Measurements from ENCODE around the gene BABAM2. TPM values are rescaled to one million over a fixed set of nuclear protein-coding genes. Genes with fewer than 3 reads are reported as not detected.

BABAM2 gene
- total RNA-seq, 1 donor from 2014 or later: 37.1 TPM

- no peak for DNase-seq (ENCODE audit: low spot score, unreplicated experiment)
- no peaks in the 10 kb centered on the region for H3K27me3 Mint-ChIP-seq
- peaks cover 18% of the 10 kb centered on the region for H3K4me1 Mint-ChIP-seq (ENCODE audit: low read depth)
- TF ChIP-seq, protein P1, sequence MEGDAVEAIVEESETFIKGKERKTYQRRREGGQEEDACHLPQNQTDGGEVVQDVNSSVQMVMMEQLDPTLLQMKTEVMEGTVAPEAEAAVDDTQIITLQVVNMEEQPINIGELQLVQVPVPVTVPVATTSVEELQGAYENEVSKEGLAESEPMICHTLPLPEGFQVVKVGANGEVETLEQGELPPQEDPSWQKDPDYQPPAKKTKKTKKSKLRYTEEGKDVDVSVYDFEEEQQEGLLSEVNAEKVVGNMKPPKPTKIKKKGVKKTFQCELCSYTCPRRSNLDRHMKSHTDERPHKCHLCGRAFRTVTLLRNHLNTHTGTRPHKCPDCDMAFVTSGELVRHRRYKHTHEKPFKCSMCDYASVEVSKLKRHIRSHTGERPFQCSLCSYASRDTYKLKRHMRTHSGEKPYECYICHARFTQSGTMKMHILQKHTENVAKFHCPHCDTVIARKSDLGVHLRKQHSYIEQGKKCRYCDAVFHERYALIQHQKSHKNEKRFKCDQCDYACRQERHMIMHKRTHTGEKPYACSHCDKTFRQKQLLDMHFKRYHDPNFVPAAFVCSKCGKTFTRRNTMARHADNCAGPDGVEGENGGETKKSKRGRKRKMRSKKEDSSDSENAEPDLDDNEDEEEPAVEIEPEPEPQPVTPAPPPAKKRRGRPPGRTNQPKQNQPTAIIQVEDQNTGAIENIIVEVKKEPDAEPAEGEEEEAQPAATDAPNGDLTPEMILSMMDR (IDR thresholded peaks at IDR 0.05; ENCODE audit: unreplicated experiment): no peak
- H3K36me3 Mint-ChIP-seq (ENCODE audit: insufficient read depth): peaks cover 7% of the 10 kb centered on the region
- no peak overlapping the region for H3K4me3 Mint-ChIP-seq (ENCODE audit: low read depth)
- no peak overlapping the region for H3K27ac Mint-ChIP-seq
- H3K9me3 Mint-ChIP-seq (ENCODE audit: low read depth): no peaks in the 10 kb centered on the region
These were observed 348.7 kb downstream of the BABAM2 start for GRCh38 chr2:28239207-28239606.

DNA sequence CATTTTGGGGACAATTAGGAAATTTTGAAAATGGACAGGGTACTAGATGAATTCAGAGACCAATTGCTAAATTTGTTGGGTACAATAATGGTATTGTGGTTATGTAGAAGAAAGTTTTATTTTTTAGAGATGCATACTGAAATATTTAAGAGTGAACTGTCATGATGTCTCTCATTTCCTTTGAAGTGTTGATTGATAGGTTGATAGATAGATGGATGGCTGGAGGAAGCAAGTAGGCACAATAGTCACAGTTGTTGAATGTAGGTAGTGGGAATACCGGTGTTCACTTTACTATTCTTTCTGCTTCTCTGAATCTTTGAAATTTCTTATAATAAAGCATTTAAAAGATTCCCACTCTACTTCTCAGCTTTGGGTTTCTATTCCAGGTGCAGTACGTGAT is 350.4 kb downstream of the BABAM2 start:
- Mint-ChIP-seq H3K27me3 (no peaks in the 10 kb centered on the region), H3K4me3 (ENCODE audit: low read depth) (no peak overlapping the region), H3K36me3 (ENCODE audit: insufficient read depth) (peaks cover 7% of the 10 kb centered on the region), H3K4me1 (ENCODE audit: low read depth) (peaks cover 17% of the 10 kb centered on the region), H3K9me3 (ENCODE audit: low read depth) (no peaks in the 10 kb centered on the region), H3K27ac (no peak overlapping the region)
- no peak for DNase-seq (ENCODE audit: low spot score, unreplicated experiment)
- TF ChIP-seq, protein P1 (IDR thresholded peaks at IDR 0.05; ENCODE audit: unreplicated experiment): no peak

DNA sequence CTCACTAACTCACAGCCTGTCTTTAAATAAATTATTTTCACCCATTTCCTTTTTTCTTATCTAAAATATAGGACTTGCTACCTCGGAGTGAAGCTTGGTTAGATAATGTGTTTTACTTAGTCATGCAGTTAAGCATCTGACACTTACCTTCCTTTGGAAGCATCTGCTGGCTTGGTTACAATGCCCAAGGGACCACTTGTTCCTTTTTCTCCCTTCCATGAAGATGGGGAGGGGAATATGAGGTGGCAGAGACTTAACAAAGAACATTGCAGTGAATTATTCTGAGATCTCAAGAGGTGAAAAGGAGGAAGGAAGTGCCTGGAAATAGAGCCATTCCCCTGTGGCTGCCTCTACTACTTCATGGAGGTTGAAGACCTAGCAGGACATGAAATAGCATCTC is 356.8 kb downstream of the BABAM2 start:
- Mint-ChIP-seq H3K36me3 (ENCODE audit: insufficient read depth) (no peaks in the 10 kb centered on the region), H3K9me3 (ENCODE audit: low read depth) (no peaks in the 10 kb centered on the region), H3K27ac (no peak overlapping the region), H3K4me3 (ENCODE audit: low read depth) (no peak overlapping the region), H3K4me1 (ENCODE audit: low read depth) (peaks cover 8% of the 10 kb centered on the region), H3K27me3 (no peaks in the 10 kb centered on the region)
- no peak for DNase-seq (ENCODE audit: low spot score, unreplicated experiment)
- TF ChIP-seq, protein P1 (IDR thresholded peaks at IDR 0.05; ENCODE audit: unreplicated experiment): no peak

- Mint-ChIP-seq H3K27ac (no peak overlapping the region), H3K36me3 (ENCODE audit: insufficient read depth) (no peaks in the 10 kb centered on the region), H3K4me3 (ENCODE audit: low read depth) (no peak overlapping the region), H3K4me1 (ENCODE audit: low read depth) (peaks cover 12% of the 10 kb centered on the region), H3K27me3 (no peaks in the 10 kb centered on the region), H3K9me3 (ENCODE audit: low read depth) (no peaks in the 10 kb centered on the region)
- DNase-seq (ENCODE audit: low spot score, unreplicated experiment): no peak
- TF ChIP-seq, protein P1 (IDR thresholded peaks at IDR 0.05; ENCODE audit: unreplicated experiment): no peak
These were observed 357.2 kb downstream of the BABAM2 start for GRCh38 chr2:28247734-28248133.

DNA sequence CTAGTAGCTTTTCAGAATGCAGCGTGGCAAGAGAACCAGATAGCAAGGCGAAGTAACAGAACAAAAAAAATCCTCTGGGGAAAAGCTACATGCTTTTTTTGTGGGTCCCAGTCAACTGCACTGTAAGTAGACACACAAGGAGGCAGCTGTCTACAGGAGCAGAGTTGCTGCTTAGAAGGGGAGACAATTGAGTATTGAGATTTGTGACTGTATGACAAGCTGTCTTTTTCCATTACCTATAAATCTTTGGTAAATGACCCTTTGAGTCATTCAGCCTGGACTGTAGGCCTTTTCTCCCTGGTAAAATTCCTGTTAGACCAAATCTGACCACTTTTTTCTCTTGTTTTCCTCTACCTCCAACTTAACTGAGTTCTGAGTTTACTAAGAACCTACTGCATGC is 358.0 kb downstream of the BABAM2 start:
- H3K9me3 Mint-ChIP-seq (ENCODE audit: low read depth): no peaks in the 10 kb centered on the region
- no peak overlapping the region for H3K27ac Mint-ChIP-seq
- no peak for DNase-seq (ENCODE audit: low spot score, unreplicated experiment)
- H3K27me3 Mint-ChIP-seq: no peaks in the 10 kb centered on the region
- no peak overlapping the region for H3K4me3 Mint-ChIP-seq (ENCODE audit: low read depth)
- peaks cover 13% of the 10 kb centered on the region for H3K4me1 Mint-ChIP-seq (ENCODE audit: low read depth)
- TF ChIP-seq, protein P1 (IDR thresholded peaks at IDR 0.05; ENCODE audit: unreplicated experiment): no peak
- no peaks in the 10 kb centered on the region for H3K36me3 Mint-ChIP-seq (ENCODE audit: insufficient read depth)

Measured in progenitor cell of endocrine pancreas (in vitro differentiated cells).